GM23248 (cell line): ENCODE measurements around the gene TAAR5. TPM values are rescaled to one million over a fixed set of nuclear protein-coding genes. Genes with fewer than 3 reads are reported as not detected.

Experiments used
- DNase-seq: peaks from one replicate; pipeline ENCODE4 v3.0.0-alpha.2; 2015
- H2AFZ ChIP-seq: fragments of 200-600 bp; sonication (generic); 2 replicates; pipeline ENCODE4 v1.6.1; 2016; ENCODE audit warnings: antibody characterized with exemption
- H3F3A ChIP-seq: fragments of 200-600 bp; sonication (generic); 2 replicates; pipeline ENCODE4 v1.6.1; 2016; ENCODE audit warnings: mild to moderate bottlenecking, antibody characterized with exemption, mixed run types; ENCODE audit not compliant: insufficient read depth
- H3K27ac ChIP-seq: fragments of 200-600 bp; sonication (generic); 2 replicates; pipeline ENCODE4 v1.5.1; 2016; ENCODE audit warnings: mild to moderate bottlenecking
- H3K27me3 ChIP-seq: fragments of 200-600 bp; sonication (generic); replicated peaks from 2 replicates; pipeline ENCODE4 v1.6.1; 2016; ENCODE audit warnings: mild to moderate bottlenecking; ENCODE audit not compliant: insufficient read depth
- H3K36me3 ChIP-seq: fragments of 200-600 bp; sonication (generic); 2 replicates; pipeline ENCODE4 v1.6.1; 2016; ENCODE audit warnings: low read depth, mild to moderate bottlenecking
- H3K4me1 ChIP-seq: fragments of 200-600 bp; sonication (generic); 2 replicates; pipeline ENCODE4 v1.6.1; 2016; ENCODE audit warnings: mild to moderate bottlenecking; ENCODE audit not compliant: insufficient read depth
- H3K4me2 ChIP-seq: fragments of 200-600 bp; sonication (generic); one replicate; pipeline ENCODE4 v1.6.1; 2016; ENCODE audit warnings: mild to moderate bottlenecking; ENCODE audit not compliant: unreplicated experiment
- H3K4me3 ChIP-seq: fragments of 200-600 bp; sonication (generic); 2 replicates; pipeline ENCODE4 v1.5.1; 2016; ENCODE audit warnings: mild to moderate bottlenecking
- H3K79me2 ChIP-seq: fragments of 200-600 bp; sonication (generic); 2 replicates; pipeline ENCODE4 v1.6.1; 2016; ENCODE audit warnings: mild to moderate bottlenecking; ENCODE audit not compliant: insufficient read depth
- H3K9ac ChIP-seq: fragments of 200-600 bp; sonication (generic); 2 replicates; pipeline ENCODE4 v1.6.1; 2016; ENCODE audit warnings: mild to moderate bottlenecking
- H3K9me2 ChIP-seq: fragments of 200-600 bp; sonication (generic); 2 replicates; pipeline ENCODE4 v1.6.1; 2016; ENCODE audit warnings: mixed run types, mild to moderate bottlenecking, moderate library complexity; ENCODE audit not compliant: insufficient read depth
- H3K9me3 ChIP-seq: fragments of 200-600 bp; sonication (generic); one replicate; pipeline ENCODE4 v1.6.1; 2017; ENCODE audit warnings: low read depth
- H4K20me1 ChIP-seq: fragments of 200-600 bp; sonication (generic); 2 replicates; pipeline ENCODE4 v1.6.0; 2016; ENCODE audit not compliant: insufficient read depth
- EZH2 ChIP-seq: fragments of 200-600 bp; sonication (generic); IDR thresholded peaks from 2 replicates; pipeline ENCODE4 v1.6.1; 2018; ENCODE audit warnings: antibody characterized with exemption, mild to moderate bottlenecking; ENCODE audit not compliant: insufficient read depth, poor library complexity, severe bottlenecking
- EZH2phosphoT487 ChIP-seq: fragments of 200-600 bp; sonication (generic); IDR thresholded peaks from 2 replicates; pipeline ENCODE4 v1.6.1; 2018; ENCODE audit warnings: antibody characterized with exemption, moderate library complexity, mild to moderate bottlenecking, low read depth; ENCODE audit not compliant: insufficient read depth
- WGBS, 2 experiments: methylation state at CpG; one replicate each; pipeline ENCODE4 v1.1.6; 2015 to 2017; ENCODE audit warnings: low lambda C conversion rate in 2 of 2, low coverage in 1 of 2; ENCODE audit errors: missing lambda C conversion rate in 2 of 2; 5-methylcytosine and 5-hydroxymethylcytosine counted together
- in situ Hi-C: fragments of 300-500 bp; cut with MboI; formaldehyde crosslinking; loops from 2 replicates; pipeline ENCODE4 v1.15.0; 2020
- polyA plus RNA-seq: library from polyadenylated mRNA; unstranded; fragments of >200 nt; fragmentation: Nextera tagmentation; extraction: Ambion mirVana; gene quantifications from 2 replicates; pipeline ENCODE4 v1.2.1, GENCODE V29; 2016
- total RNA-seq: library from RNA; depleted of rRNA; stranded (reverse); fragments of >200 nt; shearing (Covaris generic); gene quantifications from 2 replicates; pipeline ENCODE4 v1.2.3, GENCODE V29; 2014

Gene TAAR5
- total and polyA plus RNA-seq, 2 experiments from 2014 or later, result not detected

DNA sequence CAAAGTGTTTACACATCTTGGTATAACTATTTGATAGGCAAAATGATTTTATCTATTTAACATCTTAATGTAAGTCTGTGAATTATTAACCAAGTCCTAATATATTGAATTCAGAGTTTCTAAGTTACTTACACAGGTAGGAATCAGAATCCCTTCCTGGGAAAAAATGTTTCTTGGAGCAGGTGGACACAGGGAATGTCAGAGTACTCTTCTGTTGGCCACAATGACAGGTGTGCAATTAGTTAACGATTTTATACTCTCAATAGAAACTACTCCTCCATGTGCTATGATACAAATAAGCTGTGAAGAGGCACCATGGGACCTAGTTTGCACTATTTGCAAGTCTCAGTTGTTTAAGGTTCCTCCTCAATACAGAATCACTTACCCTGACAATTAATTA is 821 bp upstream of the TAAR5 start:
- H3K4me3 ChIP-seq, result no peak overlapping the region
- no peak overlapping the region for H2AFZ ChIP-seq
- no peaks in the 10 kb centered on the region for H3F3A ChIP-seq
- H3K9me2 ChIP-seq, result no peaks in the 10 kb centered on the region
- H3K4me1 ChIP-seq, result no peaks in the 10 kb centered on the region
- no peak overlapping the region for H3K27ac ChIP-seq
- H3K36me3 ChIP-seq, result no peaks in the 10 kb centered on the region
- no peaks in the 10 kb centered on the region for H4K20me1 ChIP-seq
- H3K27me3 ChIP-seq, result peaks cover 7% of the 10 kb centered on the region; the same call in 1 of the 2 replicates
- WGBS, 2 experiments, result 32 to 43% methylated on average over 1 of the region's 1 CpG
- no peak overlapping the region for H3K4me2 ChIP-seq
- no peaks in the 10 kb centered on the region for H3K9me3 ChIP-seq
- in situ Hi-C loops, result no loop called here
- H3K79me2 ChIP-seq, result no peaks in the 10 kb centered on the region
- TF ChIP-seq EZH2 (no peak), EZH2phosphoT487 (no peak)
- DNase-seq, result no peak
- H3K9ac ChIP-seq, result no peak overlapping the region

DNA sequence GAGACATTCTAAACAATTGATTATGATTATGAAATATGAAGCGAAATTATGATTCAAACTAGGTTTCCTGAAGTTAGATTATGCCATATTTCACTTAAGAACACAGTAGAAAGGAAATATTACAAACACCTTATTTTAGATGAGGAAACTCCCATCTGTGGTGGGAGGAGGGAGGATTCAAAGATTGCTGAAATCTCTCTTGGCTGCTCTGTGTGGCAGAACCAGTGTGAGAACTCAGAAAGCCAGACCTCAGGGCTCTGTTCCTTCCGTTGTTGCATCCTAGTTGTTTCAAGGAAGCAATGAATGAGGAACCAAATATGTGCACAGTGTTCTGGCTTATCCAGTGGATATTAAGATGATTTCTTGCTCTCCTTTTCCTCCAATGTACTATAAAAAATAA is 2.1 kb downstream of the TAAR5 start:
- WGBS, 2 experiments, result 18 to 21% methylated on average over 2 of the region's 2 CpGs
- no peaks in the 10 kb centered on the region for H3K9me2 ChIP-seq
- no peaks in the 10 kb centered on the region for H3K4me1 ChIP-seq
- in situ Hi-C loops, result no loop called here
- H3K36me3 ChIP-seq, result no peaks in the 10 kb centered on the region
- no peaks in the 10 kb centered on the region for H3K9me3 ChIP-seq
- no peak overlapping the region for H3K9ac ChIP-seq
- H4K20me1 ChIP-seq, result no peaks in the 10 kb centered on the region
- no peaks in the 10 kb centered on the region for H3F3A ChIP-seq
- no peak overlapping the region for H3K4me2 ChIP-seq
- no peak overlapping the region for H3K4me3 ChIP-seq
- no peaks in the 10 kb centered on the region for H3K79me2 ChIP-seq
- no peak overlapping the region for H3K27ac ChIP-seq
- H3K27me3 ChIP-seq, result peaks cover 18% of the 10 kb centered on the region; the same call in 1 of the 2 replicates
- TF ChIP-seq EZH2, result no peak
- TF ChIP-seq EZH2phosphoT487, result no peak
- no peak for DNase-seq
- H2AFZ ChIP-seq, result no peak overlapping the region

DNA sequence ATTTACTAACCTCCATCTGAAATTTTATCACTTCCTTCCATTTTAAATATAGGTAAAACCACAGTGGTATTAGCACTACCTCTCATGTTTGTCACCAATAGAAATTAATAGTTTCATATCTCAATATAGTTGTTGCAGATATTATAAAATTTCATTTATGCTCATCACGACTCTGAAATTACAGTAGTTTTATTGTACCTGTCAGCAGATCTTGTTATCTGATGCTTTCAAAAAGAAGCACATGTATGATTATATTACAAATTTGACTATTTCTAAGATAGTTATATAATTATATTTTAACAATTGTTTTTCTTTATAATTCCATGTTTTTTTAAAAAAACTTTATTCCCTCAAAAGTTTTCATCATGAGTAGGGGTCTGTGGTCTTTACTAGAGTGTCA is 4.8 kb downstream of the TAAR5 start:
- 17 to 20% methylated on average over 1 of the region's 1 CpG for WGBS, 2 experiments
- no peak for TF ChIP-seq EZH2phosphoT487
- no peak for TF ChIP-seq EZH2
- H3K27me3 ChIP-seq, result peaks cover 13% of the 10 kb centered on the region; the same call in 1 of the 2 replicates
- H3K9ac ChIP-seq, result no peak overlapping the region
- no peaks in the 10 kb centered on the region for H3K9me2 ChIP-seq
- no peak overlapping the region for H3K4me2 ChIP-seq
- no peaks in the 10 kb centered on the region for H3K4me1 ChIP-seq
- no peak overlapping the region for H3K27ac ChIP-seq
- no peaks in the 10 kb centered on the region for H3K36me3 ChIP-seq
- H3K9me3 ChIP-seq, result no peaks in the 10 kb centered on the region
- H2AFZ ChIP-seq, result no peak overlapping the region
- H4K20me1 ChIP-seq, result no peaks in the 10 kb centered on the region
- in situ Hi-C loops, result no loop called here
- no peak for DNase-seq
- no peaks in the 10 kb centered on the region for H3F3A ChIP-seq
- H3K4me3 ChIP-seq, result no peak overlapping the region
- H3K79me2 ChIP-seq, result no peaks in the 10 kb centered on the region

DNA sequence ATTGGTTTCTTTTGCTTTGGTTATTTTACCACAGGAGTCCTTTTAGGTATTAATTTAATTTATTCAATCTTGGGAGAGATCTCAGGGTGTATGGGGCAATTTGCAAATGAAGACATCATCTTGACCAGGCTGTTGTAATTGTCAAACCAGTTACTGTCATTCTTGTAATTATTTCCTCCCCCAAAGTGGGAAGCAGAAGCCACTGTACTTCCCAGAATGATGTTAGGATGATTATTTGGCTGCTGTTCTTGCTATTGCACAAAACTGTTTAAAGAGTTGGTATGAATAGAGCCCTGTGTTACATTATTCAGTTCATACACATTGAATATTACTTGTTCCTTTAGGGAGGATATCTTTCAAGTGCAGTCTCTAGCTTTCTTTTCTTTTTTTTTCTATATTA is 17.8 kb downstream of the TAAR5 start:
- no peak overlapping the region for H3K4me3 ChIP-seq
- in situ Hi-C loops, result no loop called here
- no peak overlapping the region for H2AFZ ChIP-seq
- no peak for DNase-seq
- no peaks in the 10 kb centered on the region for H3K4me1 ChIP-seq
- H3K27ac ChIP-seq, result no peak overlapping the region
- no peaks in the 10 kb centered on the region for H3K9me3 ChIP-seq
- TF ChIP-seq EZH2phosphoT487 (no peak), EZH2 (no peak)
- H3K9ac ChIP-seq, result no peak overlapping the region
- H3F3A ChIP-seq, result no peaks in the 10 kb centered on the region
- H4K20me1 ChIP-seq, result no peaks in the 10 kb centered on the region
- peaks cover 61% of the 10 kb centered on the region for H3K27me3 ChIP-seq
- no peaks in the 10 kb centered on the region for H3K79me2 ChIP-seq
- H3K4me2 ChIP-seq, result no peak overlapping the region
- no peaks in the 10 kb centered on the region for H3K9me2 ChIP-seq
- H3K36me3 ChIP-seq, result no peaks in the 10 kb centered on the region

DNA sequence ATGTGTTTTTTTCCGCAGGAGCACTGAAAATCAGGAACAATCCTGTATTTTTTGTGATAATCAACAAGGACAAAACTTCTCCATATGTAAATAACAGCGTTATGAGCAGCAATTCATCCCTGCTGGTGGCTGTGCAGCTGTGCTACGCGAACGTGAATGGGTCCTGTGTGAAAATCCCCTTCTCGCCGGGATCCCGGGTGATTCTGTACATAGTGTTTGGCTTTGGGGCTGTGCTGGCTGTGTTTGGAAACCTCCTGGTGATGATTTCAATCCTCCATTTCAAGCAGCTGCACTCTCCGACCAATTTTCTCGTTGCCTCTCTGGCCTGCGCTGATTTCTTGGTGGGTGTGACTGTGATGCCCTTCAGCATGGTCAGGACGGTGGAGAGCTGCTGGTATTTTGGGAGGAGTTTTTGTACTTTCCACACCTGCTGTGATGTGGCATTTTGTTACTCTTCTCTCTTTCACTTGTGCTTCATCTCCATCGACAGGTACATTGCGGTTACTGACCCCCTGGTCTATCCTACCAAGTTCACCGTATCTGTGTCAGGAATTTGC is 19.2 kb downstream of the TAAR5 start, which contains the start of gene TAAR6:
Gene TAAR6, plus strand, starts transcription at position 102 of the 557 bp plus-strand sequence. Its CDS starts 0 bp downstream, at position 102.
- Histone ChIP-seq H3F3A (no peaks in the 10 kb centered on the region), H3K9ac (no peak within 1 kb of the TSS), H3K9me3 (no peaks in the 10 kb centered on the region), H3K79me2 (no peaks in the 10 kb centered on the region), H3K4me3 (no peak within 1 kb of the TSS), H3K9me2 (no peaks in the 10 kb centered on the region), H3K4me2 (no peak within 1 kb of the TSS), H3K36me3 (no peaks in the 10 kb centered on the region), H3K4me1 (no peaks in the 10 kb centered on the region), H3K27me3 (peaks cover 63% of the 10 kb centered on the region), H3K27ac (no peak within 1 kb of the TSS), H2AFZ (no peak within 1 kb of the TSS), H4K20me1 (no peaks in the 10 kb centered on the region)
- no peak for TF ChIP-seq EZH2
- no peak for TF ChIP-seq EZH2phosphoT487
- DNase-seq, result no peak
- in situ Hi-C loops, result no loop called here
- WGBS, 2 experiments, result 49 to 55% methylated on average over 15 of the region's 15 CpGs
